Stomach (tissue), 4 donors: ENCODE results near the gene SPAG9.

Source experiments
- CTCF ChIP-seq, 7 experiments: fragments of 450-650 bp in 4 of 7; fragments of 200-600 bp in 3 of 7; sonication (generic) in 3 of 7; IDR thresholded peaks; one replicate each; pipeline ENCODE4 v1.5.1; 2016 to 2019; ENCODE audit warnings: antibody characterized with exemption in 7 of 7, control low read depth in 2 of 7, mild to moderate bottlenecking in 1 of 7
- POLR2A ChIP-seq, 4 donors: fragments of 450-650 bp; IDR thresholded peaks; one replicate each; pipeline ENCODE4 v1.6.1; 2016; ENCODE audit warnings: antibody characterized with exemption in 4 of 4, control low read depth in 2 of 4, mild to moderate bottlenecking in 1 of 4, moderate library complexity in 1 of 4
- POLR2AphosphoS5 ChIP-seq, 3 donors: sonication (generic); formaldehyde crosslinking; IDR thresholded peaks; one replicate each; pipeline ENCODE4 v1.6.1; 2016; ENCODE audit warnings: antibody characterized with exemption in 3 of 3

GRCh38 chr17:51015145-51015558 lies 105.5 kb downstream of the SPAG9 start:
- TF ChIP-seq POLR2AphosphoS5 (IDR thresholded peaks at IDR 0.05) (no peak), CTCF (IDR thresholded peaks at IDR 0.05) (no peak), POLR2A (IDR thresholded peaks at IDR 0.05) (no peak)
